SU-DHL-6 (cell line): ENCODE data around the gene ARPC1A.

ENCODE experiments used
- H2AFZ ChIP-seq: fragments of 200-600 bp; sonication (generic); 2 replicates; pipeline ENCODE4 v1.6.1; 2014; ENCODE audit warnings: low read depth, mild to moderate bottlenecking, moderate library complexity, mixed read lengths, antibody characterized with exemption, low read length; ENCODE audit not compliant: severe bottlenecking
- H3F3A ChIP-seq: fragments of 200-600 bp; shearing (Covaris generic); 2 replicates; pipeline ENCODE4 v1.6.0; 2016; ENCODE audit warnings: antibody characterized with exemption, mild to moderate bottlenecking; ENCODE audit not compliant: insufficient read depth
- H3K27ac ChIP-seq: fragments of 200-600 bp; sonication (generic); 2 replicates; pipeline ENCODE4 v1.5.1; 2016; ENCODE audit warnings: low read depth, mild to moderate bottlenecking, low read length, moderate library complexity, mixed read lengths
- H3K27me3 ChIP-seq: fragments of 200-600 bp; sonication (generic), shearing (Covaris generic); 2 replicates; pipeline ENCODE4 v1.6.0; 2014; ENCODE audit warnings: mild to moderate bottlenecking, low read length
- H3K36me3 ChIP-seq: fragments of 200-600 bp; sonication (generic); 2 replicates; pipeline ENCODE4 v1.6.1; 2014; ENCODE audit warnings: mild to moderate bottlenecking, low read length, mixed read lengths
- H3K4me2 ChIP-seq: fragments of 300-600, 200-600 bp; shearing (Covaris generic), sonication (generic); 2 replicates; pipeline ENCODE4 v1.6.0; 2014; ENCODE audit warnings: low read length, low read depth, mild to moderate bottlenecking; ENCODE audit not compliant: poor library complexity, severe bottlenecking
- H3K4me3 ChIP-seq: fragments of 200-600 bp; sonication (generic); 2 replicates; pipeline ENCODE4 v1.5.1; 2014; ENCODE audit warnings: antibody characterized with exemption, low read length, mild to moderate bottlenecking, mixed read lengths; ENCODE audit not compliant: insufficient read depth, poor library complexity, severe bottlenecking
- H3K79me2 ChIP-seq: fragments of 200-600 bp; sonication (generic); 2 replicates; pipeline ENCODE4 v1.6.1; 2014; ENCODE audit warnings: mild to moderate bottlenecking, low read length, moderate library complexity; ENCODE audit not compliant: insufficient read depth
- H3K9ac ChIP-seq: fragments of 200-600 bp; sonication (generic); 2 replicates; pipeline ENCODE4 v1.7.0; 2014; ENCODE audit warnings: mild to moderate bottlenecking, low read length
- H3K9me2 ChIP-seq: fragments of 200-600 bp; sonication (generic); replicated peaks from 2 replicates; pipeline ENCODE4 v1.6.1; 2014; ENCODE audit warnings: low read length; ENCODE audit not compliant: insufficient read depth
- H3K9me3 ChIP-seq: fragments of 200-600 bp; sonication (generic); 2 replicates; pipeline ENCODE4 v1.6.1; 2014; ENCODE audit warnings: low read length, mixed read lengths; ENCODE audit not compliant: insufficient read depth
- H4K20me1 ChIP-seq: fragments of 200-600 bp; sonication (generic); 2 replicates; pipeline ENCODE4 v1.6.1; 2014; ENCODE audit warnings: low read depth, mild to moderate bottlenecking, antibody characterized with exemption, low read length, moderate library complexity, mixed read lengths
- EZH2phosphoT487 ChIP-seq: fragments of 200-600 bp; sonication (generic), shearing (Covaris generic); conservative IDR thresholded peaks from 2 replicates; pipeline ENCODE4 v1.6.1; 2018; ENCODE audit warnings: mild to moderate bottlenecking, antibody characterized with exemption, low read length, moderate library complexity, mixed read lengths
- TF ChIP-seq, protein P1 (sequence below): fragments of 200-600 bp; sonication (generic); IDR thresholded peaks from one replicate; pipeline ENCODE4 v1.5.1; 2017; ENCODE audit warnings: antibody characterized with exemption, mild to moderate bottlenecking, low read length, moderate library complexity; ENCODE audit not compliant: insufficient read depth, poor library complexity, severe bottlenecking

The ARPC1A gene

GRCh38 chr7:99292127-99292526 lies 33.6 kb upstream of the ARPC1A start:
- H3K27ac ChIP-seq = no peak overlapping the region
- no peaks in the 10 kb centered on the region for H3K79me2 ChIP-seq
- H3K9me2 ChIP-seq = no peaks in the 10 kb centered on the region
- no peak overlapping the region for H3K4me2 ChIP-seq
- no peak overlapping the region for H3K9ac ChIP-seq
- TF ChIP-seq EZH2phosphoT487 = no peak
- TF ChIP-seq, protein P1, sequence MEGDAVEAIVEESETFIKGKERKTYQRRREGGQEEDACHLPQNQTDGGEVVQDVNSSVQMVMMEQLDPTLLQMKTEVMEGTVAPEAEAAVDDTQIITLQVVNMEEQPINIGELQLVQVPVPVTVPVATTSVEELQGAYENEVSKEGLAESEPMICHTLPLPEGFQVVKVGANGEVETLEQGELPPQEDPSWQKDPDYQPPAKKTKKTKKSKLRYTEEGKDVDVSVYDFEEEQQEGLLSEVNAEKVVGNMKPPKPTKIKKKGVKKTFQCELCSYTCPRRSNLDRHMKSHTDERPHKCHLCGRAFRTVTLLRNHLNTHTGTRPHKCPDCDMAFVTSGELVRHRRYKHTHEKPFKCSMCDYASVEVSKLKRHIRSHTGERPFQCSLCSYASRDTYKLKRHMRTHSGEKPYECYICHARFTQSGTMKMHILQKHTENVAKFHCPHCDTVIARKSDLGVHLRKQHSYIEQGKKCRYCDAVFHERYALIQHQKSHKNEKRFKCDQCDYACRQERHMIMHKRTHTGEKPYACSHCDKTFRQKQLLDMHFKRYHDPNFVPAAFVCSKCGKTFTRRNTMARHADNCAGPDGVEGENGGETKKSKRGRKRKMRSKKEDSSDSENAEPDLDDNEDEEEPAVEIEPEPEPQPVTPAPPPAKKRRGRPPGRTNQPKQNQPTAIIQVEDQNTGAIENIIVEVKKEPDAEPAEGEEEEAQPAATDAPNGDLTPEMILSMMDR = no peak
- H2AFZ ChIP-seq = no peak overlapping the region
- no peaks in the 10 kb centered on the region for H3K27me3 ChIP-seq
- no peaks in the 10 kb centered on the region for H3K9me3 ChIP-seq
- H3F3A ChIP-seq = no peaks in the 10 kb centered on the region
- no peaks in the 10 kb centered on the region for H4K20me1 ChIP-seq
- H3K36me3 ChIP-seq = no peaks in the 10 kb centered on the region
- H3K4me3 ChIP-seq = no peak overlapping the region

- Histone ChIP-seq H2AFZ (no peak overlapping the region), H3K36me3 (no peaks in the 10 kb centered on the region)
- no peak for TF ChIP-seq EZH2phosphoT487
- TF ChIP-seq, protein P1 = no peak
Observed at GRCh38 chr7:99293167-99293566, 32.5 kb upstream of the ARPC1A start.

GRCh38 chr7:99293650-99294049 lies 32.0 kb upstream of the ARPC1A start:
- no peak for TF ChIP-seq EZH2phosphoT487
- H2AFZ ChIP-seq = no peak overlapping the region
- H3K27ac ChIP-seq = no peak overlapping the region
- H3K9me2 ChIP-seq = no peaks in the 10 kb centered on the region
- no peak overlapping the region for H3K4me3 ChIP-seq
- H3K9me3 ChIP-seq = no peaks in the 10 kb centered on the region
- no peaks in the 10 kb centered on the region for H3K79me2 ChIP-seq
- no peaks in the 10 kb centered on the region for H4K20me1 ChIP-seq
- H3K27me3 ChIP-seq = no peaks in the 10 kb centered on the region
- H3F3A ChIP-seq = no peaks in the 10 kb centered on the region
- no peak overlapping the region for H3K9ac ChIP-seq
- no peaks in the 10 kb centered on the region for H3K36me3 ChIP-seq
- H3K4me2 ChIP-seq = no peak overlapping the region

More at GRCh38 chr7:99293167-99293566, 32.5 kb upstream of the ARPC1A start:
- no peak overlapping the region for H3K4me3 ChIP-seq
- no peaks in the 10 kb centered on the region for H3F3A ChIP-seq
- H3K9me3 ChIP-seq = no peaks in the 10 kb centered on the region
- no peaks in the 10 kb centered on the region for H4K20me1 ChIP-seq
- no peak overlapping the region for H3K4me2 ChIP-seq
- no peak overlapping the region for H3K9ac ChIP-seq
- no peak overlapping the region for H3K27ac ChIP-seq
- no peaks in the 10 kb centered on the region for H3K9me2 ChIP-seq
- no peaks in the 10 kb centered on the region for H3K79me2 ChIP-seq
- no peaks in the 10 kb centered on the region for H3K27me3 ChIP-seq

GRCh38 chr7:99296471-99296870 lies 29.2 kb upstream of the ARPC1A start:
- Histone ChIP-seq H3K79me2 (no peaks in the 10 kb centered on the region), H3F3A (no peaks in the 10 kb centered on the region)

More at GRCh38 chr7:99296471-99296870, 29.2 kb upstream of the ARPC1A start:
- Histone ChIP-seq H3K27ac (no peak overlapping the region), H4K20me1 (no peaks in the 10 kb centered on the region), H3K9ac (no peak overlapping the region), H3K9me3 (no peaks in the 10 kb centered on the region), H3K4me3 (no peak overlapping the region), H3K9me2 (no peaks in the 10 kb centered on the region), H3K27me3 (no peaks in the 10 kb centered on the region), H3K4me2 (no peak overlapping the region), H2AFZ (no peak overlapping the region), H3K36me3 (no peaks in the 10 kb centered on the region)
- TF ChIP-seq, protein P1 = no peak
- no peak for TF ChIP-seq EZH2phosphoT487
